OCI-LY1 (cell line): ENCODE results near the gene CALML5.

ENCODE experiments used
- EZH2 ChIP-seq: fragments of 200-600 bp; sonication (generic), shearing (Covaris generic); IDR thresholded peaks from 2 replicates; pipeline ENCODE4 v1.8.0; 2017; ENCODE audit warnings: borderline replicate concordance, mixed run types, mild to moderate bottlenecking, antibody characterized with exemption, low read length, moderate library complexity, mixed read lengths
- TF ChIP-seq, protein P1 (sequence below): fragments of 200-600 bp; sonication (generic), shearing (Covaris generic); IDR thresholded peaks from 2 replicates; pipeline ENCODE4 v1.5.1; 2017; ENCODE audit warnings: mild to moderate bottlenecking, antibody characterized with exemption, low read length, moderate library complexity, mixed read lengths

DNA sequence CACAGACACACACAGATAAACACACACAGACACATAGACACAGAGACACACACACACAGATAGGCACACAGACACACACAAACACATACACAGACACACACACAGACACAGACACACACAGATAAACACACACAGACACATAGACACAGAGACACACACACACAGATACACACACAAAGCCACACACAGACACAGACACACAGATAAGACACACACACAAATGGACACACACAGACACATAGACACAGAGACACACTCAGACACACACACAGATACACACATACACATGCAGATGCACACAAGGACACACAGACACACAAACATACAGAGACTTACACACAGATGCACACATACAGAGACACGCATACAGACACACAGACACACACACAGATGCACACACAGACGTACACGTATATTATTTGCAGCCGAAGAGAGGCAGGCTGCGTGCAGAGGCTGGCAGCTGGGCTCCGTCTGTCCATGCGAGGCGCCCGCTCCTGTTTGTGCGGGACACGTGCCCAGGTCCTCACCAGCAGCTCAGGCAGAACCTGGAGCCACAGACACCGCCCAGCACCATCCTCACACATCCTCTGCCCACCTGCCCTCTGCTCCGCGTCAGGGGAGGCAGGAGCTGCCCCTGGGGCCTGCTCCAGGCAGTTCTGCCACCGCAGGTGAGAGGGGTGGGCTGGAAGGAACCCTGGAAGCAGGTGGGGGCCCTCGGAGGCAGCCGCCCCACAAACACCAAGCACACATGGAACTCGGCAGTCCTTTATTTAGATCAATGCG, 1.2 kb downstream of the CALML5 start:
- TF ChIP-seq, protein P1, sequence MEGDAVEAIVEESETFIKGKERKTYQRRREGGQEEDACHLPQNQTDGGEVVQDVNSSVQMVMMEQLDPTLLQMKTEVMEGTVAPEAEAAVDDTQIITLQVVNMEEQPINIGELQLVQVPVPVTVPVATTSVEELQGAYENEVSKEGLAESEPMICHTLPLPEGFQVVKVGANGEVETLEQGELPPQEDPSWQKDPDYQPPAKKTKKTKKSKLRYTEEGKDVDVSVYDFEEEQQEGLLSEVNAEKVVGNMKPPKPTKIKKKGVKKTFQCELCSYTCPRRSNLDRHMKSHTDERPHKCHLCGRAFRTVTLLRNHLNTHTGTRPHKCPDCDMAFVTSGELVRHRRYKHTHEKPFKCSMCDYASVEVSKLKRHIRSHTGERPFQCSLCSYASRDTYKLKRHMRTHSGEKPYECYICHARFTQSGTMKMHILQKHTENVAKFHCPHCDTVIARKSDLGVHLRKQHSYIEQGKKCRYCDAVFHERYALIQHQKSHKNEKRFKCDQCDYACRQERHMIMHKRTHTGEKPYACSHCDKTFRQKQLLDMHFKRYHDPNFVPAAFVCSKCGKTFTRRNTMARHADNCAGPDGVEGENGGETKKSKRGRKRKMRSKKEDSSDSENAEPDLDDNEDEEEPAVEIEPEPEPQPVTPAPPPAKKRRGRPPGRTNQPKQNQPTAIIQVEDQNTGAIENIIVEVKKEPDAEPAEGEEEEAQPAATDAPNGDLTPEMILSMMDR: no peak
- TF ChIP-seq EZH2: no peak
